HS-27A (cell line): ENCODE data around the gene BAD.

Experiments
- DNase-seq: peaks from one replicate; pipeline ENCODE4 v3.0.0-alpha.2; 2012; ENCODE audit warnings: low read depth, missing footprints

Gene BAD

DNA sequence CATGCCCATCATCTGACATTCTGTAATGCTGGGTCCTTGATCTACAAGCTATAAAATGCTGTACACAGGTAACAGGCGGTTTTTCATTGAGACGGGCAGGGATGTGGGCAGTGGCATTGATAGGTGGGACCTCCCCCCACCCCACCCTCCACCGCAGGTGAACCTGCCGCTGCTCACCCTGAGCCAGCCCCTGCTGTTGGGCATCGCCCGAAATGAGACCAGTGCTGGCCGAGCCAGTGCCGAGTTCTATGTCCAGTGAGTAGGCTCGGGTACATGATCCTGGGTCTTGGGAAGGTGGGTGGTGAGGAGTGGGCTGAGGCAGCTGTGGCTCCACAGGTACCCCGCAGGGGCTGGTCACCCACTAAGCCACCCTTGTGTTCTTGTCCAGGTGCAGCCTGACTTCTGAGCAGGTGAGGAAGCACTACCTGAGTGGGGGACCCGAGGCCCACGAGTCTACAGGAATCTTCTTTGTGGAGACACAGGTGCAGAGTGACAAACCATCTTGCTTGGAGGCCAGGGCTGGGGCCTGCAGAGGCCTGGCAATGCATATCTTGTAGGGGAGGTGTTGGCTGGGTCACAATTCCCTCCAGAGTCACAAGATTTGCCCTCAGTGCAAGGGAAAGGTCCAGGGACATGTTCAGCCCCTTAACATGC, 55.2 kb downstream of the BAD start:
- DNase-seq, result no peak

DNA sequence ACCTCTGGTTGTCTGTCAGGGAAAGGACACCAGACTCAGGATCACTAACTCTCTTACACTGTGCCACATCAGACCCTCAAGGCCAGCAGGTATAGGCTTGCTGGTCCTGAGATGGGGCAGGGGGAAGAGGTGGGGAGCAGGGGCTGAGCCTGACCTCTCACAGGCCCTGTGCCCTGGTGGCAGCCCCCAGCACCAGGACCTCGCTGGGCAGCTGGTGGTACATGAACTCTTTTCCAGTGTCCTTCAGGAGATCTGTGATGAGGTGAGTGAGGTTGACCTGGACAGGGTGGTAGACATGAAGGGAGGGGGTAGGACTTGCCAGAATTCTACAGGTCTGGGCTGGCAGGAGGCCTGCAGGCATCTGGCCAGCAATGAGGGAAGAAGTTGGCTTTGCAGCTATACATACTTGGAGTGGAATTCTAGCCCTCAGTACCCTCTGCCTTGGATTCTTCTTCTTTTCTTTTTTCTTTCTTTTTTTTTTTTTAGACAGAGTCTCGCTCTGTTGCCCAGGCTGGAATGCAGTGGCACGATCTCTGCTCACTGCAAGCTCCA, 57.0 kb downstream of the BAD start:
- DNase-seq, result no peak

GRCh38 chr11:64226507-64227051, 57.9 kb downstream of the BAD start:
- DNase-seq, result no peak

GRCh38 chr11:64225608-64226506, 58.6 kb downstream of the BAD start, which contains the start of the genes NUDT22 and TRPT1:
TSS of gene NUDT22 (plus strand) at chr11:64226274. CDS start at chr11:64226653, 379 bp downstream.
TSS of gene TRPT1 (minus strand) at chr11:64226186. CDS start at chr11:64225860, 326 bp downstream.
- no peak for DNase-seq

- no peak for DNase-seq
These were observed 59.4 kb downstream of the BAD start for GRCh38 chr11:64224891-64225607.

DNA sequence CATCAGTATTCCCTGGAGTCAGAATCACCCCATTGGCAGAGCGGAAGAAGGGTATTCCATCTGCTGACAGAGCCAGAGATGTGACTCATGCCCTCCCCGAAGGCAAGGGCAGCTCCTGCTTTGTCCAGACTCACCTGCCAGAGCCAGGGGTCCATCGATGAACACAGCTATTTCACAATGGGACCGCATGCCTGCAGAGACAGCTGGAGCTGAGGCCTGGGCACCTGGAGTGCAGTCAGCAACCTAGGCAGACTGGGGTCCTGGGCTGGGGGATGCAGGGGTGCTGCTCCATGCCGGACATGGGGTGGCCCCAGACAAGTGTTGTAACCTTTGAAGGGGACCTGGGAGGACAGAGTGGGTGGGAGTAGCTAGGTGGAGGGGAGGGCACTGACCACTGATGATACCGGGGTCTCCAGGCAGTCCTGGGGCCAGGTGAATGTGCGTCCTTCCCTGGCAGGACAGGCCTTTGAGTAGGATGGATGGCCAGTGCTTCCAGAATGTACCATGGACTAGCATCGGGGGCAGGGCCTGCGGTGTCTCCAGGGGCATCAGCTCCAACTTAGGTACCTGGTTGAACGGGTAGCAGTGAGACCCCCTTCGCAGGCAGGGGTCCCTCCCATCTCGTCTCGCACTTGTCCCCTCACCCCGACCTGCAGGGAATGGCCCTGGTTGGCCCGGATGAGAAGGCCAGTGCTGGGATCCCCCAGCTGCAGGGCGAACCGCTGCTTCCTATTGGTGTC, 60.1 kb downstream of the BAD start:
- no peak for DNase-seq

DNA sequence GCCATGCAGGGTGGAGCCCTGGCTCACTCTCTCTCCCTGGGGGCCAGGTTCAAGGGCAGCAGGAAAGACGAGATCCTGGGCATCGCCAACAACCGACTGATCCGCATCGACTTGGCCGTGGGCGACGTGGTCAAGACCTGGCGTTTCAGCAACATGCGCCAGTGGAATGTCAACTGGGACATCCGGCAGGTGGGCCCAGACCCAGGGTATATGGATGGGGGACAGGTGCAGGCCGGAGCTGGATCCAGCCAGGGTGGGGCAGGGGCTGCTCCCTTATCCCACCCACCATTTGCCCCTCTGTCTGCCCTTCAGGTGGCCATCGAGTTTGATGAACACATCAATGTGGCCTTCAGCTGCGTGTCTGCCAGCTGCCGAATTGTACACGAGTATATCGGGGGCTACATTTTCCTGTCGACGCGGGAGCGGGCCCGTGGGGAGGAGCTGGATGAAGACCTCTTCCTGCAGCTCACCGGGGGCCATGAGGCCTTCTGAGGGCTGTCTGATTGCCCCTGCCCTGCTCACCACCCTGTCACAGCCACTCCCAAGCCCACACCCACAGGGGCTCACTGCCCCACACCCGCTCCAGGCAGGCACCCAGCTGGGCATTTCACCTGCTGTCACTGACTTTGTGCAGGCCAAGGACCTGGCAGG, 61.3 kb downstream of the BAD start:
- no peak for DNase-seq

- DNase-seq, result no peak
These were observed 61.8 kb downstream of the BAD start for GRCh38 chr11:64222651-64223000.

DNA sequence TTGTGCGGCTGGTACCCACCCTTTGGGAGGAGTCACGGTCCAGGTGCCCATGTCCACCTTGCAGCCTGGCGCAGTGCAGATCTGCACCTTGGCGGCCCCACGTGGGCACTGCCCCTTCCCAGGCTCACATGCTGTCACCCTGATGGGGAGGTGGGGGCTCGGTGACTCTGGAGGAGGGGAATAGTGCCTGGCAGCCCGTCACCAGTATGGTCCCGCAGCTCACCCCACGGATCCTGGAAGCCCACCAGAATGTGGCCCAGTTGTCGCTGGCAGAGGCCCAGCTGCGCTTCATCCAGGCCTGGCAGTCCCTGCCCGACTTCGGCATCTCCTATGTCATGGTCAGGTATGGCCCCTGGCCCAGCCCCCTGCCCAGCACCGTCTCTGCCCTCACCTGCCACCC, 63.7 kb downstream of the BAD start:
- DNase-seq, result no peak

- DNase-seq, result no peak
These were observed 64.2 kb downstream of the BAD start for GRCh38 chr11:64220271-64220670.
